ENCODE measurements around the gene DNAH11. TPM values are rescaled to one million over a fixed set of nuclear protein-coding genes. Genes with fewer than 3 reads are reported as not detected.

The DNAH11 gene
- total RNA-seq, 1 experiment from 2014 or later: 0.54 TPM

GRCh38 chr7:21702303-21702702, 159.5 kb downstream of the DNAH11 start:
- Histone ChIP-seq H3K4me1 (ENCODE audit: insufficient read depth, low read length, poor library complexity, severe bottlenecking) (no peaks in the 10 kb centered on the region), H3K9me3 (ENCODE audit: low read depth, low read length, poor library complexity, severe bottlenecking) (no peaks in the 10 kb centered on the region), H3K4me3 (ENCODE audit: low read depth, low read length, poor library complexity, severe bottlenecking) (no peak overlapping the region), H3K36me3 (ENCODE audit: insufficient read depth, low read length, poor library complexity, severe bottlenecking) (no peaks in the 10 kb centered on the region), H3K27me3 (replicated peaks; ENCODE audit: insufficient read depth, low read depth, low read length, poor library complexity) (peaks cover 41% of the 10 kb centered on the region), H3K27ac (ENCODE audit: low read depth, low read length, poor library complexity, severe bottlenecking) (no peak overlapping the region)
- ChIA-PET POLR2A (ENCODE audit: low non-redundant PET) (no interaction called here), CTCF (no interaction called here)
- TF ChIP-seq CTCF (conservative IDR thresholded peaks at IDR 0.05; ENCODE audit: low read depth, low read length) (no peak), EZH2 (IDR thresholded peaks at IDR 0.05; ENCODE audit: borderline replicate concordance, low read depth, low read length, poor library complexity, severe bottlenecking) (no peak)
- DNase-seq (ENCODE audit: low spot score): no peak
- no TSS peak for BruUV-seq (replicated peaks)
- intact Hi-C loops (cut with micrococcal nuclease; ENCODE audit: unreplicated experiment): no loop called here

GRCh38 chr7:21704359-21704758, 161.5 kb downstream of the DNAH11 start:
- no TSS peak for BruUV-seq (replicated peaks)
- no peak for TF ChIP-seq CTCF (conservative IDR thresholded peaks at IDR 0.05; ENCODE audit: low read depth, low read length)
- no peak for TF ChIP-seq EZH2 (IDR thresholded peaks at IDR 0.05; ENCODE audit: borderline replicate concordance, low read depth, low read length, poor library complexity, severe bottlenecking)
- intact Hi-C loops (cut with micrococcal nuclease; ENCODE audit: unreplicated experiment): no loop called here
- POLR2A ChIA-PET (ENCODE audit: low non-redundant PET): no interaction called here
- no peak overlapping the region for H3K27ac ChIP-seq (ENCODE audit: low read depth, low read length, poor library complexity, severe bottlenecking)
- DNase-seq (ENCODE audit: low spot score): no peak
- no peaks in the 10 kb centered on the region for H3K4me1 ChIP-seq (ENCODE audit: insufficient read depth, low read length, poor library complexity, severe bottlenecking)
- H3K4me3 ChIP-seq (ENCODE audit: low read depth, low read length, poor library complexity, severe bottlenecking): no peak overlapping the region
- no peaks in the 10 kb centered on the region for H3K9me3 ChIP-seq (ENCODE audit: low read depth, low read length, poor library complexity, severe bottlenecking)
- H3K27me3 ChIP-seq (replicated peaks; ENCODE audit: insufficient read depth, low read depth, low read length, poor library complexity): peaks cover 56% of the 10 kb centered on the region
- CTCF ChIA-PET: no interaction called here
- H3K36me3 ChIP-seq (ENCODE audit: insufficient read depth, low read length, poor library complexity, severe bottlenecking): no peaks in the 10 kb centered on the region

- no TSS peak for BruUV-seq (replicated peaks)
- Histone ChIP-seq H3K4me3 (ENCODE audit: low read depth, low read length, poor library complexity, severe bottlenecking) (no peak overlapping the region), H3K36me3 (ENCODE audit: insufficient read depth, low read length, poor library complexity, severe bottlenecking) (no peaks in the 10 kb centered on the region), H3K4me1 (ENCODE audit: insufficient read depth, low read length, poor library complexity, severe bottlenecking) (no peaks in the 10 kb centered on the region), H3K27ac (ENCODE audit: low read depth, low read length, poor library complexity, severe bottlenecking) (no peak overlapping the region), H3K9me3 (ENCODE audit: low read depth, low read length, poor library complexity, severe bottlenecking) (no peaks in the 10 kb centered on the region), H3K27me3 (replicated peaks; ENCODE audit: insufficient read depth, low read depth, low read length, poor library complexity) (peaks cover 62% of the 10 kb centered on the region)
- POLR2A ChIA-PET (ENCODE audit: low non-redundant PET): no interaction called here
- CTCF ChIA-PET: no interaction called here
- DNase-seq (ENCODE audit: low spot score): no peak
- TF ChIP-seq CTCF (conservative IDR thresholded peaks at IDR 0.05; ENCODE audit: low read depth, low read length) (no peak), EZH2 (IDR thresholded peaks at IDR 0.05; ENCODE audit: borderline replicate concordance, low read depth, low read length, poor library complexity, severe bottlenecking) (no peak)
- intact Hi-C loops (cut with micrococcal nuclease; ENCODE audit: unreplicated experiment): no loop called here
These were observed 163.3 kb downstream of the DNAH11 start for GRCh38 chr7:21706131-21706530.
